Rectal smooth muscle tissue (tissue), 1 donor: Measurements from ENCODE around the gene CSF2RB.

Experiments used
- H3K27ac ChIP-seq: one replicate; pipeline ENCODE4 v1.7.0; 2013; ENCODE audit warnings: low read depth, low read length, inconsistent platforms
- H3K27me3 ChIP-seq: one replicate; pipeline ENCODE4 v1.7.0; 2013; ENCODE audit warnings: low read length; ENCODE audit not compliant: control insufficient read depth, insufficient read depth
- H3K36me3 ChIP-seq: one replicate; pipeline ENCODE4 v1.7.0; 2013; ENCODE audit warnings: low read length; ENCODE audit not compliant: control insufficient read depth, insufficient read depth
- H3K4me1 ChIP-seq: one replicate; pipeline ENCODE4 v1.7.0; 2013; ENCODE audit warnings: low read length; ENCODE audit not compliant: control insufficient read depth, insufficient read depth
- H3K4me3 ChIP-seq: one replicate; pipeline ENCODE4 v1.7.0; 2013; ENCODE audit warnings: low read length
- H3K9ac ChIP-seq: one replicate; pipeline ENCODE4 v1.7.0; 2013; ENCODE audit warnings: low read length

CSF2RB gene

GRCh38 chr22:36954251-36955014, 41.0 kb downstream of the CSF2RB start:
- Histone ChIP-seq H3K36me3 (no peaks in the 10 kb centered on the region), H3K27ac (no peak overlapping the region), H3K9ac (no peak overlapping the region), H3K4me3 (no peak overlapping the region), H3K27me3 (no peaks in the 10 kb centered on the region), H3K4me1 (no peaks in the 10 kb centered on the region)

GRCh38 chr22:36955691-36956090, 42.3 kb downstream of the CSF2RB start:
- no peak overlapping the region for H3K4me3 ChIP-seq
- no peaks in the 10 kb centered on the region for H3K27me3 ChIP-seq
- no peak overlapping the region for H3K27ac ChIP-seq
- no peaks in the 10 kb centered on the region for H3K36me3 ChIP-seq
- H3K9ac ChIP-seq, result no peak overlapping the region
- no peaks in the 10 kb centered on the region for H3K4me1 ChIP-seq

GRCh38 chr22:36958366-36958765, 44.9 kb downstream of the CSF2RB start:
- Histone ChIP-seq H3K27me3 (no peaks in the 10 kb centered on the region), H3K9ac (no peak overlapping the region), H3K4me1 (no peaks in the 10 kb centered on the region), H3K36me3 (no peaks in the 10 kb centered on the region), H3K4me3 (no peak overlapping the region), H3K27ac (no peak overlapping the region)

DNA sequence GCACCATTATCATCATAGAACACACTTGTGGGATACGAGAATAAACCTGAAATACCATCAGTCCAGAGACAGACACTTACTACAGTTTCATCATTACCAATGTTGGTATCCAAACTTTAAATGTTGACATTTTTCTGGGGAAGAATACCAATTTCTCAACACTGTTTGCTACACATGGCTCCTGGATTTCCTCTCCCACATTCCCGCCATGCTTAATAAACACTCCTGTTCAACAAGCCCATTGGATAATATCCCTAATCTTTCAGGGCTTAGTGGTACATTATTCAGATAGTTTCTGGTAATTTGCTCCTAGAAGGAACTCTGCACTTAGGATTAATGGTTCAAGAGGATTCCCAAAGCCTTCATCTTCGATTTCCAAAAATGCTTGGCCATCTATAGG, 48.2 kb downstream of the CSF2RB start:
- Histone ChIP-seq H3K9ac (no peak overlapping the region), H3K4me3 (no peak overlapping the region), H3K36me3 (no peaks in the 10 kb centered on the region), H3K4me1 (no peaks in the 10 kb centered on the region), H3K27ac (no peak overlapping the region), H3K27me3 (no peaks in the 10 kb centered on the region)

DNA sequence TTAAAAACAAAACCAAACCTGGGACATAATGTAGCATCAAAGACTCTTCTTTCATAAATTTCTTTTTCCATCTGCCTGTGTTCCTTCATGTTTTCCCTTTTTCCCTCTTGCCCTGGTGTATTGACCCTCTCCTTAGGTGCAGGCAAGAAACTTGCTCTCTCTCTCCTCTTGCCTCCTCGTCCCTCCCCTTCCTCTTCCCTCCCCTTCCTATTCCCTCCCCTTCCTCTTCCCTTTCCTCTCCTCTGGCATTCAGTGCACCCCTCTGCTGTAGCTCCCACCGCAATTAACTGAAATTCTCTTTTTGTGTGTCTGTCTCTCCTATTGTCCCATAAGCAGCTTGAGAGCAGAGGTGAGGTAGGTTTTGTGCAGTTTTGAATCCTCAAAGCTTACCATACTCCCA, 49.9 kb downstream of the CSF2RB start:
- H3K27ac ChIP-seq, result no peak overlapping the region
- no peaks in the 10 kb centered on the region for H3K27me3 ChIP-seq
- no peaks in the 10 kb centered on the region for H3K36me3 ChIP-seq
- no peaks in the 10 kb centered on the region for H3K4me1 ChIP-seq
- no peak overlapping the region for H3K4me3 ChIP-seq
- no peak overlapping the region for H3K9ac ChIP-seq

DNA sequence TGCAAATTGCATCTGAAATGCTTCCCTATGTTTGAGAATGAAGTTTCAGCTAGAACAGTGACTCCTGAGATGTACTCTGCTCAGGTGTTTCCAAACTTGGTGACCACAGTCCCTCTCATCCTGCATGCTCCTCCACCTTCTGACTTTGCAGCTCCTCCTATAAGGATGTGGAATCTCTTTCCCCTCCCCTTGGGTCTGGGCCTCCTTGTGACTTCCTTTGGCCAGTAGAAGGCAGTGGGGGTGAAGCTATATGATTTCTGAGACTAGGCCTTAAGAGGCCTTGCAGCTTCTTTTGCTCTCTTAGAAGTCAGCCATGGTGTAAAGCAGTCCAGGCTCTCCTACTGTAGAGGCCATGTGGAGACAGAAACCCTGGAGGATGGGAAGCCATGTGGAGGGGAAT, 50.7 kb downstream of the CSF2RB start:
- H3K36me3 ChIP-seq, result no peaks in the 10 kb centered on the region
- no peaks in the 10 kb centered on the region for H3K27me3 ChIP-seq
- no peak overlapping the region for H3K4me3 ChIP-seq
- no peak overlapping the region for H3K27ac ChIP-seq
- no peak overlapping the region for H3K9ac ChIP-seq
- no peaks in the 10 kb centered on the region for H3K4me1 ChIP-seq

DNA sequence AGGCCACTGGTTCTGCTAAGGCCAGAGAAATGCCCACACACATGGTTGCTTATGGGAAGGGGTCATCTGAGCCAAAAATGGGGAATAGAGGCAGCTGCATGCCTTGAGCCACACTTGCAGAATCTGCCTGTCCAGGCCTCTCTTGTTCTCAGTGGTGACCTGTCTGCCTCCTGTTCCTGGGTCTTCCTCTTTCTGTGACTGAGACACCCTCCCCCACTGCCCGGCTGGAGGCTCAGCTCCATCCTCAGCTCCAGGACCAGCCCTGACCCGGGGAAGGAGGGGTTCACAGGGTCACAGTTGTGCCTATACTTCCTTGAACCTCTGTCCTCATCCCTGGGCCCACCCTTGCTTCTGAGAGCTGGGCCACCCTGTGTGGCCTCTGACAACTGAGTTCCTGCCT, 52.3 kb downstream of the CSF2RB start:
- Histone ChIP-seq H3K27ac (no peak overlapping the region), H3K27me3 (no peaks in the 10 kb centered on the region), H3K36me3 (no peaks in the 10 kb centered on the region), H3K4me3 (no peak overlapping the region), H3K9ac (no peak overlapping the region), H3K4me1 (peaks cover 3% of the 10 kb centered on the region)

DNA sequence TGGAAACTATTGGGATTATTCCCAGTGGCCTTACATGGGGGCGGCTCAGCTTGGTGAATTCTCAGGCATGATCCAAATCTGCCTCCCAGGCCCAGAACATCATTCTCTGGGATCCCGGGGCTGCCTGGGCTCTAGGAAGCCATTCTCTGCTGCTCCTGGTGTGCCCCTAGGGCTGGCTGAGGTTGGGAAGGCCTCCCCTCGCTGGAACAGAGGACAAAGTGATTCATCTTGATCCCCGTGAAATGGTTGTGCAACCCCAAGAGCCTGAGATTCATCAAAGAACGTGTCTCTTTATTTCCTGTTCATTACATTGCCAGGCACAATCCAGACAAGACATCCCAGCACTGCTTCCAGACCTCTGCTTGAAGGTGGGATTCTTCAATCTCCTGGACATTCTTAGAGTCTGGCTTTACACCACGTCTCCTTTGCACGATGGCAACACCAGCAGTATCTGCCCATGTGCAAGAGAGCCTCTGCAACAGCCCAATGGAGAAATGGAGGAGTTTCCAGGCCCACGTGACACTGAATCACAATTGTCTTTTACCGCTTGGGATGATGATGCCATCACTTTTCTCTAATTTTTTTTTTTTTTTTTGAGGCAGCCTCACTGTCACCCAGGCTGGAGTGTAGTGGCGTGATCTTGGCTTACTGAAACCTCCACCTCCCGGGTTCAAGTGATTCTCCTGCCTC, 53.6 kb downstream of the CSF2RB start:
- no peak overlapping the region for H3K4me3 ChIP-seq
- no peaks in the 10 kb centered on the region for H3K36me3 ChIP-seq
- H3K27ac ChIP-seq, result no peak overlapping the region
- peaks cover 16% of the 10 kb centered on the region for H3K4me1 ChIP-seq
- H3K27me3 ChIP-seq, result no peaks in the 10 kb centered on the region
- H3K9ac ChIP-seq, result no peak overlapping the region

DNA sequence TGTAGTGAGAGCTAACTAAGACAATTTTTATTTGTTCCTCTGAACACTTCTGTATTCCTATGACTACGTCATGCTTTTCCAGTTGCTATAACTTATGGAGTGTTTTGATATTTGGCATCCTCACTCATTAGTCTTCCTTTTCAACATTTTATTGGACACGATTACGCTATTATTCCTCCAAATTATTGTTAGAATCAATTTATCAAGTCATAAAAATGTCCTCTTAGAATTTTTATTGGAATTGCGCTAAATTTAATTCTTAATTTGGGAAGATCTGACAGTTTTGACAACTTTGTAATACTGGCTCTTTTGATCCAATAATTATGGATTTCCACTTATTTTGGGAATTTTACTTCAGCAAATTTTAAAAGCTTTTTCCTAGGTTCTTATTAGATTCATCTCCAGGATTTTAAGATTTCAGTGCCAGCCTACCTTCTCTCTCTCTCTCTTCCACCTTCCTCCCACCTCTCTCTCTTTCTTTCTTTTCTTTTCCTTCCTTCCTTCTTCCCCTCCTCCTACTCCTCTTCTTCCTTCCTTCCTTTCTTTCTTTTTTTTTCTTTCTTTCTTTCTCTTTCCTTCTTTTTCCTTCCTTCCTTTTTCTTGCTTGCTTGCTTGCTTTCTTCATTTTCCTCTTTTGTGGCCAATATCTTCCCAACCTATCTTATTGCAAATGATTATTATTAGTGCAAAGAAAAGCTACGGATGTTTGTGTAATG, 55.0 kb downstream of the CSF2RB start:
- Histone ChIP-seq H3K27ac (no peak overlapping the region), H3K36me3 (no peaks in the 10 kb centered on the region), H3K4me1 (peaks cover 18% of the 10 kb centered on the region), H3K4me3 (no peak overlapping the region), H3K9ac (no peak overlapping the region), H3K27me3 (no peaks in the 10 kb centered on the region)

- Histone ChIP-seq H3K27me3 (no peaks in the 10 kb centered on the region), H3K4me1 (peaks cover 18% of the 10 kb centered on the region), H3K9ac (no peak overlapping the region), H3K36me3 (no peaks in the 10 kb centered on the region), H3K4me3 (no peak overlapping the region), H3K27ac (peak overlapping the region; percentile 84)
These were observed 58.1 kb downstream of the CSF2RB start for GRCh38 chr22:36971341-36972125.

DNA sequence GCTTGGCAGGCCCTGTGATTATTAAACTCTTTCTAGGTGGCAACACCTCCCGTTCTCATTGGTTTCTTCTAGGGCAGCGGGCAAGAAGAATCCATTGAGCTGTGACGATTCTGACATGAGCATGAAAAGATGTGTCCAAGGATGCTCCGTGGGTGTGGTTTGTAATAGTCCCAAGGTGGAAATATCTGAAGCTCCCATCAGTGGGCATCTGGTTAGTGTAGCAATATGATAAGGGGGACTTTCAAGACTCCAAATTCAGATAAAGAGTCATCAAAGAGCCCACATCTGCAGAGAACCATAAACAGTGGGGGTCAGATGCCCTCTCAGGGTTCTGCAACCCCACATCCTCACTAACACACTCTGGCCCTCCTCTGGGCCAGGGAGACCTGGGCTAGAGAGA, 63.2 kb downstream of the CSF2RB start:
- Histone ChIP-seq H3K4me3 (no peak overlapping the region), H3K9ac (no peak overlapping the region), H3K36me3 (no peaks in the 10 kb centered on the region), H3K27ac (no peak overlapping the region), H3K27me3 (no peaks in the 10 kb centered on the region), H3K4me1 (peaks cover 5% of the 10 kb centered on the region)

DNA sequence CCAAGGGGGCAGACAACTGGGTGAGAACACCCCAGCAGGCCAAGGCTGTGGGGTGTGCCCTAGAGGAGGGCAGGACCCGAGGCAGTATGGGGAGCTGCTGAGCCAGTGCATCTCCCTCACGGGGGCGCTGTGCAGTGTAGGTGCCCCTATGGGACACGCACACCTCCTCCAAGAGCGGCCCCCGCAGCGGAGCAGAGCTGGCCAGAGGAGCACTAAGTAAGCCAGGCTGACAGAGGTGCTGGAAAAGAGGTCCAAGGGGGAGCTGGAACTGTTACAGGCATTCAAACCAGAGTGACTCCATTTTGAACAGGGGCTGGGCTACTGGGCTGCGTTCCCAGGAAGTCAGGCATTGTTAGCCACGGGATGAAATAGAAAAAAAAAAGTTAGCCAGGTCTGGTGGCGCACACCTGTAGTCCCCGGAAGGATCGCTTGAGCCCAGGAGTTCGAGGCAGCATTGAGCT, 64.0 kb downstream of the CSF2RB start:
- no peaks in the 10 kb centered on the region for H3K27me3 ChIP-seq
- no peaks in the 10 kb centered on the region for H3K4me1 ChIP-seq
- H3K4me3 ChIP-seq, result peak overlapping the region; percentile 62
- no peak overlapping the region for H3K27ac ChIP-seq
- no peak overlapping the region for H3K9ac ChIP-seq
- no peaks in the 10 kb centered on the region for H3K36me3 ChIP-seq
